HG03135 (cell line): ENCODE data around the gene SGCD.

Source experiments
- ATAC-seq: cut with Tn5 transposase; IDR thresholded peaks from one replicate; pipeline ENCODE4 v1.9.1; 2021; ENCODE audit warnings: mild to moderate bottlenecking, moderate library complexity; ENCODE audit not compliant: unreplicated experiment

Gene SGCD

GRCh38 chr5:156400231-156400986 is 73.4 kb downstream of the SGCD start:
- ATAC-seq, result no peak

DNA sequence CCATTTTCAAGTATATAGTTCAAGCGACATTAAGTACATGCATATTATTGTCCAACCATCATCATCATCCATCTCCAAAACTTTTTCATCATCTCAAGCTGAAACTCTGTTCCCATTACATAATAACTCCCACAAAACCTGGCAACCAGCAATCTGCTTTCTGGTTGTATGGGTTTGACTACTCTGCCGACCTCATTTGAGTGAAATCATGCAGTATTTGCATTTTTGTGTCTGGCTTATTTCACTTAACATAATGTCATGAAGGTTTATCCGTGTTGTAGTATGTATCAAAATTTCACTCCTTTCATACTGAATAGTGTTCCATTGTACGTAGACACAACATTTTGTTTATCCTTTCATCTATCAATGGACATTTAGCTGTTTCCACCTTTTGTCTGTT is 74.8 kb downstream of the SGCD start:
- ATAC-seq, result no peak

DNA sequence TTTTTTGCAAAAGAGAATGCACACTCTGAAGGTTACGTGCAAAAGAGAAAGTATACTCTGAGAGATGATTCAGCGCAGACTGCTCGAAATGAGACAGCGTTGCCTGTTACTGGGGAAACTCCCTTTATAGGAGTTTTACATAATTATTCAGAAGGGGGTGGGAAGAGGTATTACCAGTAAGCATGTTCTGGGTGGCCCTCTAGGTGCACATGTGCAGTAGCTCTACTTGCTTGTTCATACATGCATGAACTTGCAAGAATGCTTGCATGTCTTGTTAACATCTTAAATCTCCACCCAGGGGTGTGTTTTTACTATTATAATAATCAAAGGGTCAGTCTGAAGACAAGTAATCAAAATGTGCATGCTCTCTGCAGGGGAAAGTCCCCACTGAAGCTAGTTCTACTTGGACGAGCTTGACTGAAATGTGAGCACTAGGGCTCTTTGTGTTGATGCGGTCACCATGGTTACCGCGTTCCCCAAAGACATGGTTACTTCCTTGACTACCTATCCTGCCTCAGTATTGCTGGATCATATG is 75.5 kb downstream of the SGCD start:
- peak; percentile 98 for ATAC-seq

- no peak for ATAC-seq
Measured at GRCh38 chr5:156405988-156406387, 79.0 kb downstream of the SGCD start.

- no peak for ATAC-seq
Measured at GRCh38 chr5:156407251-156407650, 80.3 kb downstream of the SGCD start.

DNA sequence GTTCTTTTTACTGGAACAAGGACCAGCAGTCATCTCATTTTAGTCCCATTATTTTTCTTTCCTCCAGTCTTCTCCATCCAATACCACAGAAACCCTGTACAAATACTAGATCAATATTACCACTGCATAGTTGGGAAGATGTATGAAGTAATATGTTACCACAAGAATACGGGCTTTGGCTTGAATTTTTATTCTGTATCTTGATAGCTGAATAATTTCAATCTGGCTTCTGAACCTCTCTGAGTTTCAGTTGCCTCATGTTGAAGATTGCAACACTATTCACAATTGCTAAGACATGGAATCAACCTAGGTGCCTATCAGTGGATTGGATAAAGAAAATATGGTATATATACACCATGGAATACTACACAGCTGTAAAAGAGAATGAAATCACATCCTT is 82.9 kb downstream of the SGCD start:
- ATAC-seq, result no peak

DNA sequence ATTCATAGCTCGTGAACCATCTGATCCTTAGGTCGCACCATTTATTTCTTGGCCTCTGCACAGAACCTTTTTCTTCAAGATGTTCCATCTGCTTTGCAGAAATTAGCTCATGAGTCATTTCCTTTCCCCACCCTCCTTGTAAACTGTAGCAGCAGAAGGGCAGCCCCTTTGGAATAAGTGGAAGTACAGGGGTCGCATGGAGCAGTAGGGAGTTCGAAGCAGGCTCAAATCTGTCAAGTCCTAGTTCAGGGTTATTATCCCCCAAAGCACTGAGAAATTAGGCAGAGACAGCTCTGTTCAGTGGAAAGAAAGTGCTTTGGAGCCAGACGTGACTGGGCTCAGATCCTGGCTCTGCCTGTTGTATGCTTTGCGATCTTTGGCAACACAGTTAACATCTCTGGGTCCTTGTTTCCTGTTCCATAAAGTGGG is 84.2 kb downstream of the SGCD start:
- no peak for ATAC-seq

DNA sequence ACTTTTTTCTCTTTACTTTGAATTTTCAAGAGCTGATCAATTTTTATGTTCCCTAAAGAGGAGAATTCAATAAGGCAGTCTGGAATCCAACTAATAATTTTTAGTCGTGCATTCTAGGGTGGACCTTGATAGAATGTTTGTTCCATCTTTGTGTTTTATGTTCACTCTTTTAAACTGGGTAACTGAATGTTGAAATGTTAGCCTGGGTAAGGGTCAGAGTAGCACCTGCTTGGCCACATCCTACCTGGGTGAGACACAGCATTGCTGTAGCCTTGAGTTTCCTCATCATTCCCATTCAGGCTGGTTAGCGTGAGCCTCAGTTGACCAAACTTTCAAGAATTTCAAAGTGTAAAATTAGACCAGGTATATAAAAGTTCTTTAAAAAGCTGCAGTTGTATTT is 85.0 kb downstream of the SGCD start:
- no peak for ATAC-seq

DNA sequence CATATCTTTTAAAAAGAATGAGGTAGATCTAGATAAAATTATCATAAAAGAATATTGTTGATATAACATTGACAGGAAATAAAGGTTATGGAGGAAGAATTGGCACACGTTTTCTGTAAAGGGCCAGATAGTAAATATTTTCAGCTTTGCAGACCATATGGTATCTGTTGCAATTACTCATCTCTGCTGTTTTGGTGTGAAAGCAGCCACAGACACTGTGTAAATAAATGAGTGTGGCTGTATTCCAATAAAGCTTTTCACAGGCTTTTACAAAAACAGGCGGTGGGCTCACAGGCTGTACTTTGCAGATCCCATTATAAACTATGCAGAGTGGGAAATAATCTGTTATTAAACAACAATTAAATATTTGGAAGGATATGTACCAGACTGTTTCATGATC is 87.4 kb downstream of the SGCD start:
- no peak for ATAC-seq

DNA sequence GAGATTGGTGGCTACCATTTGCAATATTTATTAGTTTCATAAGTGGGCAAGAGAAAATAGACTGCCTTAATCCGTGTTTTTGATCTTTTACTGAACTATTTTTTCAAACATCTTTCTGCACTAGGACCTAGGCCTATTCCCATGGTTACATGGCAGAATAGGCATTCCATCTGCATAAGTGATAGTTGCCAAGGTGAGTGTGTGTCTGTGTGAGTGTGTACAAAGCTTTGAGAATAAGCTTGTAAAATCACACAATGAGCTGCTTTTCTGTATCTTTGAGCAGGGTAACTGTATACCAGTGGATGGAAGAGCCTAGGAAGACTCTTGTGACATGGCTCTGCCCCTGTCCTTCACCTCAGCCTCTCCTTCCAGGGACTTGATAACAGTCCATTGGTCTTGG is 92.7 kb downstream of the SGCD start:
- ATAC-seq, result no peak

GRCh38 chr5:156420665-156421064 is 93.7 kb downstream of the SGCD start:
- no peak for ATAC-seq

DNA sequence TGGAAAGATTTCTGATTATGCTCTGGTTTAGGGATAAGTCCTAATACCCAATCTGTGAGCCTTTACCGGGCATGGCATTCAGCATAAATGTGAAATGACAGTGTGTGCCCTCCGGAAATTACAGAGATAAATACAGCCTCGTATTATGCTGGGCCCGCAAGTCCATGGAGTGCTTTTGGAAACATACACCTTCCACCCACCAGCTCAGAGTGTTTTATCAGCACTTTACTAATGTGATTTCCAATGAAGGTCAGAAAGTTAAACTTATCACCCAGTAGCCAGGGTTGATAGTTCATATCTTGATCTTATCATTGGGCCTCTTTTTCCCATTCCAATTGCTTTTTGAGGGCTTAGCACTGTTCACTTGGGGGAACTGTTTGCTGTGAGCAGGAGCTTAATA is 94.8 kb downstream of the SGCD start:
- no peak for ATAC-seq

DNA sequence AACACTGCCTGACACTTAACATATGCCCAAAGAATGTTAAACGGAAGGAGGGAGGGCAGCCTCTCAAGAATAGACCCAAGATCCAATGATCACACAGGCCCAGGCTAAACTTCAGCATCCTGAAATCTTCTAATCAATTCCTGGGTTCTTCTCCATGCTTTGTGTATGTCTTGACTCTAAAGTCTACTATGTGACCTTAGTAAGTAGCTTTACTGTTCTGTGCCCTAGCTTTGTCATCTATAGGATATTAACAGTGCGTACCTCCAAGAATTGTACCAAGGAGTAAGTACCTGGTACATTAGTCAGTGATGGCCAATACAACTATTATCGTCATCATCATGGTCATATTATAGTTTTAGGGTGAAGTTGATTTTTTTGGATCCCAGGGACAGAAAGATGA is 96.6 kb downstream of the SGCD start:
- ATAC-seq, result no peak

GRCh38 chr5:156427315-156427714 is 100.4 kb downstream of the SGCD start:
- ATAC-seq, result no peak

DNA sequence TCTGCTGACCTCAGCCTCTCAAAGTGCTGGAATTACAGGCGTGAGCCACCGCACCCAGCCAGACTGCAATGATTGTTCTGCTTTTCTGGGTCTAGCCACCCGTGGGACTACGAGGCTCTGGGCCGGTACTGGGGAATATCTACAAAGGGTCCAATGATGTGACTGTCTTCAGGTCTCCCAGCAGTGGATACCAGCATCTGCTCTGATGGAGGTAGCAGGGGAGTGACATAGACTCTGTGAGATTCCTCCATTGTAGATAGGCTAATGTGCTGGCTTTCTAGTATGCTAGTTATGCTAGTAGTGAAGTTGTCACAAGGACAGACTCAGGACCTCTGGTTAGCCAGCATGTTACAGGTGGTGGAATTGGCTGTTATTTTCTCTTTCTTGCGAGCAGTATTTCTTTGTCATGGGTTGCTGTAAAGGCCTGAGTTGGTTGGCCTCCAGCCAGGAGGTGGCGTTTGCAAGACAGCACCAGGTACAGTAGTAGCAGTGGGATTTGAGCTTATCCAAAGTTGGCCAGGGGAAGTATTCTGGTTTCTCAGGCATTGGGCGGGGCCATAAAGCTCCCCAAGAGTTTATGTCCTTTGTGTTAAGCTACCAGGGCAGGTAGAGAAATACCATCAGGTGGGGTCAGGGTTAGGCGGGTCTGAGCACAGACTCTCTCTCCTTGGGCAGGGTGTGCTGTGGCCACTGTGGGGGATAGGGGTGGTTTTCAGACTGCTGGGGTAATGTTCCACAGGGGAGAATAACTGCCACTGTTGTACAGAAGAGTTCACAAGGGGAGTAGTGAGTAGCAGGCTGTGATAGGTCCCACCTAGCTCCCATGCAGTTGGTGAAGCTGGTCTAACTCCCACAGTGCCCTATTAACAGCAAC is 105.2 kb downstream of the SGCD start:
- no peak for ATAC-seq

- no peak for ATAC-seq
Measured at GRCh38 chr5:156432830-156433105, 105.8 kb downstream of the SGCD start.

DNA sequence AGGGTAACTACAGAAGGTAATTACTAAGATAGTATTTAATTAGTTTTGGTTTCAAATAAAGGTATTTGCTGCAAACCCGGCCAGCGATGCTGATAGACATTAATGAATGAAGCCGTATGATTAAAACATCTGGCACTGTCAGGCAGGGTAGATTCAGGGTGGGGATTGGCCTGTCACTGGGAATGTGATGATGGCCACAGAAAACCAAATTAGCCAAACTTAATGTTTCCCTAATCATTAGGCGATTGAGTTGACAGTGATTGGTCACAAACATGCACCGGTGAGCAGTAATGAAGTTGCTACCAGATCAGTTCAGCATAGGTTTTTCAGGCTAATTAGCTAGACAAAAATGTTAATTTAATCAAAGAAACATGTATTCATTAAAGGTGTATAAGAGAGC is 107.5 kb downstream of the SGCD start:
- no peak for ATAC-seq

DNA sequence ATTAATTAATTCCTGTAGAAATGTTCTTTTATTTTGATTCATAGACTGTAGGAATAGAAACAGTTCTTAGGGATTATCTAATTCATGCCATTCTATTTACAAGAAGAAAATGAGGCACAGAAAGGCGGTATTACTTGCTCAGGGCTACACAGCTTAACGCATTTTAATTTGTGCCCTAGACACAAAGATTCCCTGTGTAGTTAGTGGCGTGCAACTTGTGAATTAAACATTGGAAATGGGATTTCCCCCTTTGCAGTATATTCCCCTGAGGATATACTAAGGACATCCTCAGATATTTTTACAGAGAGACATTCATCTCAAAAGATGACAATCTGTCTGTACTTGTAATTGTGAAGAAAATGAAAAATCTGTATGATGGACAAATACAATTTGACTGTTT is 108.1 kb downstream of the SGCD start:
- ATAC-seq, result no peak

GRCh38 chr5:156438076-156438475 is 111.1 kb downstream of the SGCD start:
- ATAC-seq, result no peak

- no peak for ATAC-seq
Measured at GRCh38 chr5:156444753-156445291, 117.9 kb downstream of the SGCD start.

GRCh38 chr5:156446526-156446925 is 119.6 kb downstream of the SGCD start:
- ATAC-seq, result no peak

- no peak for ATAC-seq
Measured at GRCh38 chr5:156450778-156451177, 123.8 kb downstream of the SGCD start.
